ENCODE measurements around the gene MACROD1. TPM values are rescaled to one million over a fixed set of nuclear protein-coding genes. Genes with fewer than 3 reads are reported as not detected.

Gene MACROD1
- total RNA-seq, 1 experiment from 2014 or later: 30.9 TPM

GRCh38 chr11:64015510-64015909, 150.4 kb downstream of the MACROD1 start:
- H3K27me3 ChIP-seq (ENCODE audit: control insufficient read depth, insufficient read depth, low read length): peaks cover 1% of the 10 kb centered on the region; the same call in 1 of the 2 replicates
- DNase-seq: no peak

GRCh38 chr11:64014356-64014755, 151.6 kb downstream of the MACROD1 start:
- peaks cover 1% of the 10 kb centered on the region; the same call in 1 of the 2 replicates for H3K27me3 ChIP-seq (ENCODE audit: control insufficient read depth, insufficient read depth, low read length)
- H3K4me3 ChIP-seq (ENCODE audit: insufficient read depth, low read depth, low read length): no peak overlapping the region
- no peaks in the 10 kb centered on the region for H3K36me3 ChIP-seq (replicated peaks; ENCODE audit: control insufficient read depth, insufficient read depth, low read length)
- no peak for DNase-seq

More at GRCh38 chr11:64015510-64015909, 150.4 kb downstream of the MACROD1 start:
- no peak overlapping the region for H3K4me3 ChIP-seq (ENCODE audit: insufficient read depth, low read depth, low read length)
- H3K36me3 ChIP-seq (replicated peaks; ENCODE audit: control insufficient read depth, insufficient read depth, low read length): no peaks in the 10 kb centered on the region

GRCh38 chr11:64013141-64013896, 152.6 kb downstream of the MACROD1 start:
- H3K27me3 ChIP-seq (ENCODE audit: control insufficient read depth, insufficient read depth, low read length): peaks cover 7% of the 10 kb centered on the region
- no peak overlapping the region for H3K4me3 ChIP-seq (ENCODE audit: insufficient read depth, low read depth, low read length)
- DNase-seq: peak; percentile 68
- no peaks in the 10 kb centered on the region for H3K36me3 ChIP-seq (replicated peaks; ENCODE audit: control insufficient read depth, insufficient read depth, low read length)

DNA sequence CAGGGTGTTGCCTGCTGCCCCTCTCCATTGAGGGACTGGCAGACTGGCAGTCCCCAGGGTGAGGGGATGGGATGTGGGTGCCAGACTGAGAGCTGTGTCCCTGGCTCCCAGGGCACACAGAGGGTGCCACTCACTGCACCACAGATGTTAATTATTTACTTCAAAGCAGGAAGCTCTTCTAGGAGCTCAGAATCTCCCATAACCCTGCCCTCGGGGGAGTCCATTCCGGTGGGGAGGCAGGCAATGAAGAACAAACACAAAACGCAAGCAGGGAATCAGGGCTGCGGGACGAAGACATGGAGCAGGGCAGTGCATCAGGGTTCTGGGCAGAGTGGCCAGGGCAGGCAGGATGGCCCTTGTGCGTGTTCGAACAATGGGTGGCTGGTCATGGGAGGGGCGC, 154.5 kb downstream of the MACROD1 start:
- peaks cover 24% of the 10 kb centered on the region for H3K27me3 ChIP-seq (ENCODE audit: control insufficient read depth, insufficient read depth, low read length)
- H3K4me3 ChIP-seq (ENCODE audit: insufficient read depth, low read depth, low read length): no peak overlapping the region
- no peaks in the 10 kb centered on the region for H3K36me3 ChIP-seq (replicated peaks; ENCODE audit: control insufficient read depth, insufficient read depth, low read length)
- DNase-seq: no peak

- Histone ChIP-seq H3K36me3 (replicated peaks; ENCODE audit: control insufficient read depth, insufficient read depth, low read length) (no peaks in the 10 kb centered on the region), H3K4me3 (ENCODE audit: insufficient read depth, low read depth, low read length) (no peak overlapping the region), H3K27me3 (ENCODE audit: control insufficient read depth, insufficient read depth, low read length) (peaks cover 29% of the 10 kb centered on the region)
- DNase-seq: no peak
Observed at GRCh38 chr11:64010783-64011182, 155.1 kb downstream of the MACROD1 start.

- no peak overlapping the region for H3K4me3 ChIP-seq (ENCODE audit: insufficient read depth, low read depth, low read length)
- no peaks in the 10 kb centered on the region for H3K36me3 ChIP-seq (replicated peaks; ENCODE audit: control insufficient read depth, insufficient read depth, low read length)
- H3K27me3 ChIP-seq (ENCODE audit: control insufficient read depth, insufficient read depth, low read length): peaks cover 30% of the 10 kb centered on the region
- DNase-seq: no peak
Observed at GRCh38 chr11:64009710-64010109, 156.2 kb downstream of the MACROD1 start.

GRCh38 chr11:64008914-64009633, 156.8 kb downstream of the MACROD1 start:
- H3K36me3 ChIP-seq (replicated peaks; ENCODE audit: control insufficient read depth, insufficient read depth, low read length): no peaks in the 10 kb centered on the region
- H3K27me3 ChIP-seq (ENCODE audit: control insufficient read depth, insufficient read depth, low read length): peaks cover 30% of the 10 kb centered on the region
- DNase-seq: peak; percentile 83
- no peak overlapping the region for H3K4me3 ChIP-seq (ENCODE audit: insufficient read depth, low read depth, low read length)

- no peak overlapping the region; the same call in 1 of the 2 replicates for H3K4me3 ChIP-seq (ENCODE audit: insufficient read depth, low read depth, low read length)
- DNase-seq: peak; percentile 59
- no peaks in the 10 kb centered on the region for H3K36me3 ChIP-seq (replicated peaks; ENCODE audit: control insufficient read depth, insufficient read depth, low read length)
- H3K27me3 ChIP-seq (ENCODE audit: control insufficient read depth, insufficient read depth, low read length): peaks cover 30% of the 10 kb centered on the region
Observed at GRCh38 chr11:64008283-64008913, 157.5 kb downstream of the MACROD1 start.

DNA sequence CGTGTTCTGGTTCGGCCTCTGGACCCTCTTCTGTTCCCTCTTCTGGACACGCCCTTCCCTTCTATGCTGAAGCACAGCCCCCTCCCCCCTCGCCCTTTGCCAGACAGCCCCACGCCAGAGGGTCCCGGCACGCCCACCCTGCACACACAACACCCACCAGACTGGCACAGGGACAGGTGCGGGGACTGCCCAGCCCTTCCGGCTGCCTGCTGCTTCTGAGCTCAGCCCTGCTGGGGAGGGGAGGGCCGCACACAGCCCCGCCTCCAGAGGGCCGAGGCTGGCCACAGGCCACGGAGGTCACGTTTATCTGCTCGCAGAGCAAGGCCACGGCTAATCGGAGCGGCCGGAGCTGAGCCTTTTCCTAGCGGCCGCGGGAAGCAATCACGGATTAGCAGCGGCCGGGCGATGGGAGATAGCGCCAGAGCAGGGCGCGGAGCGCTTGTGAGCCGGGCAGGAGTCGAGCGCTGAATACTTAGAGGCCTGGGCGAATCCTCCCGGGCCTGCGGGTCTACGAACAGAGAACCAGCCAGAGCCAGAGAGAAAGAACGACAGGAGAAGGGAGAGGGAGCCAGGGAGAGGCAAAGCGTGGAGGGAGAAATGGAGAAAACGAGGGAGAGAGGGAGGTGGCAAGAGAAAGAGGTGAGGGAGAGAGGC, 158.2 kb downstream of the MACROD1 start:
- peaks cover 30% of the 10 kb centered on the region for H3K27me3 ChIP-seq (ENCODE audit: control insufficient read depth, insufficient read depth, low read length)
- H3K4me3 ChIP-seq (ENCODE audit: insufficient read depth, low read depth, low read length): peak overlapping the region; percentile 15; the same call in 1 of the 2 replicates
- DNase-seq: peak; percentile 92
- no peaks in the 10 kb centered on the region for H3K36me3 ChIP-seq (replicated peaks; ENCODE audit: control insufficient read depth, insufficient read depth, low read length)

- peak overlapping the region; percentile 15; the same call in 1 of the 2 replicates for H3K4me3 ChIP-seq (ENCODE audit: insufficient read depth, low read depth, low read length)
- no peaks in the 10 kb centered on the region for H3K36me3 ChIP-seq (replicated peaks; ENCODE audit: control insufficient read depth, insufficient read depth, low read length)
- peak; percentile 88 for DNase-seq
- H3K27me3 ChIP-seq (ENCODE audit: control insufficient read depth, insufficient read depth, low read length): peaks cover 30% of the 10 kb centered on the region
Observed at GRCh38 chr11:64007160-64007628, 158.7 kb downstream of the MACROD1 start.

GRCh38 chr11:64006398-64006797, 159.5 kb downstream of the MACROD1 start:
- no peak for DNase-seq
- Histone ChIP-seq H3K27me3 (ENCODE audit: control insufficient read depth, insufficient read depth, low read length) (peaks cover 30% of the 10 kb centered on the region), H3K36me3 (replicated peaks; ENCODE audit: control insufficient read depth, insufficient read depth, low read length) (no peaks in the 10 kb centered on the region), H3K4me3 (ENCODE audit: insufficient read depth, low read depth, low read length) (no peak overlapping the region)

GRCh38 chr11:64005691-64006090, 160.2 kb downstream of the MACROD1 start:
- DNase-seq: no peak
- Histone ChIP-seq H3K27me3 (ENCODE audit: control insufficient read depth, insufficient read depth, low read length) (peaks cover 32% of the 10 kb centered on the region), H3K4me3 (ENCODE audit: insufficient read depth, low read depth, low read length) (no peak overlapping the region), H3K36me3 (replicated peaks; ENCODE audit: control insufficient read depth, insufficient read depth, low read length) (no peaks in the 10 kb centered on the region)

GRCh38 chr11:64004590-64004984, 161.3 kb downstream of the MACROD1 start:
- H3K27me3 ChIP-seq (ENCODE audit: control insufficient read depth, insufficient read depth, low read length): peaks cover 32% of the 10 kb centered on the region
- no peaks in the 10 kb centered on the region for H3K36me3 ChIP-seq (replicated peaks; ENCODE audit: control insufficient read depth, insufficient read depth, low read length)
- no peak overlapping the region for H3K4me3 ChIP-seq (ENCODE audit: insufficient read depth, low read depth, low read length)
- DNase-seq: no peak
